B cell (primary cell): ENCODE results near the gene RNASEH2C. TPM values are rescaled to one million over a fixed set of nuclear protein-coding genes. Genes with fewer than 3 reads are reported as not detected.
"Not testable (repeated sequence)": the region's sequence is repeated elsewhere in the genome, so short reads cannot be mapped to it uniquely, and the experiment has no call there.

Source experiments
- ATAC-seq: fragments of 200-7000 bp; cut with Tn5 transposase; one replicate; pipeline ENCODE4 v1.10.0; 2021; ENCODE audit warnings: low read depth, mild to moderate bottlenecking, moderate number of reproducible peaks, moderate library complexity
- CTCF ChIA-PET: fragments of 350-600 bp; sonication (Branson Sonifier 250); formaldehyde crosslinking; loops from one replicate; lab custom pipeline; 2021; ENCODE audit warnings: antibody characterized with exemption, inconsistent platforms; lab: Charles Lee
- POLR2A ChIA-PET: fragments of 350-600 bp; sonication (Branson Sonifier 250); formaldehyde crosslinking; loops from one replicate; lab custom pipeline; 2021; ENCODE audit warnings: antibody characterized with exemption; lab: Charles Lee
- DNase-seq: peaks from one replicate; pipeline ENCODE4 v3.0.0; 2013
- H2AFZ ChIP-seq: 2 replicates; pipeline ENCODE4 v1.6.1; 2012; ENCODE audit warnings: mild to moderate bottlenecking, low read depth, low read length; ENCODE audit not compliant: insufficient read depth, poor library complexity, severe bottlenecking
- H3K27ac ChIP-seq, 2 donors: 1 replicate in 1 of 2; 2 replicates in 1 of 2; pipeline ENCODE4 v1.5.1; 2012 to 2013; ENCODE audit warnings: low read length in 2 of 2, mild to moderate bottlenecking in 2 of 2, moderate library complexity in 1 of 2
- H3K27me3 ChIP-seq, 4 experiments: fragments of 200-600 bp in 1 of 4; sonication (generic) in 1 of 4; replicated peaks in 1 of 4; 1 replicate in 2 of 4; 2 replicates in 2 of 4; pipeline versions ENCODE4 v1.6.1 to v1.7.0; 2013 to 2016; ENCODE audit warnings: low read length in 3 of 4, mild to moderate bottlenecking in 2 of 4, mixed read lengths in 1 of 4, moderate library complexity in 1 of 4; ENCODE audit not compliant: insufficient read depth in 4 of 4, control insufficient read depth in 3 of 4; ENCODE audit errors: control extremely low read depth in 1 of 4
- H3K36me3 ChIP-seq, 2 experiments: replicated peaks in 1 of 2; 1 replicate in 1 of 2; 2 replicates in 1 of 2; pipeline versions ENCODE4 v1.6.1 to v1.7.1; 2013; ENCODE audit warnings: low read length in 1 of 2; ENCODE audit not compliant: insufficient read depth in 2 of 2, control insufficient read depth in 1 of 2; ENCODE audit errors: control extremely low read depth in 1 of 2, extremely low read depth in 1 of 2
- H3K4me1 ChIP-seq, 2 donors: fragments of 200-600 bp in 1 of 2; sonication (generic) in 1 of 2; 1 replicate in 1 of 2; 2 replicates in 1 of 2; pipeline versions ENCODE4 v1.5.1 to v1.6.1; 2013 to 2017; ENCODE audit warnings: low read length in 2 of 2; ENCODE audit not compliant: control insufficient read depth in 2 of 2, insufficient read depth in 2 of 2
- H3K4me2 ChIP-seq: replicated peaks from 2 replicates; pipeline ENCODE3; 2012; ENCODE audit warnings: mild to moderate bottlenecking, low read depth, low read length; ENCODE audit not compliant: poor library complexity, severe bottlenecking
- H3K4me3 ChIP-seq, 5 experiments: fragments of 200-600 bp in 1 of 5; sonication (generic) in 1 of 5; 1 replicate in 3 of 5; 2 replicates in 2 of 5; pipeline versions ENCODE4 v1.5.1 to v1.7.0; 2011 to 2016; ENCODE audit warnings: low read length in 4 of 5, mild to moderate bottlenecking in 4 of 5, low read depth in 2 of 5, control low read depth in 1 of 5, moderate library complexity in 1 of 5; ENCODE audit not compliant: insufficient read depth in 1 of 5; ENCODE audit errors: control extremely low read depth in 1 of 5, extremely low read depth in 1 of 5
- H3K79me2 ChIP-seq: fragments of 200-600 bp; sonication (generic); one replicate; pipeline ENCODE4 v1.6.0; 2016; ENCODE audit warnings: low read length; ENCODE audit not compliant: control insufficient read depth, insufficient read depth
- H3K9ac ChIP-seq: fragments of 200-600 bp; sonication (generic); 2 replicates; pipeline ENCODE4 v1.6.1; 2017; ENCODE audit warnings: mild to moderate bottlenecking, low read length, moderate library complexity
- H3K9me3 ChIP-seq, 3 donors: one replicate each; pipeline versions ENCODE4 v1.6.1 to v1.7.1; 2013; ENCODE audit warnings: low read length in 2 of 3; ENCODE audit not compliant: control insufficient read depth in 2 of 3, insufficient read depth in 1 of 3; ENCODE audit errors: control extremely low read depth in 1 of 3
- H4K20me1 ChIP-seq: 2 replicates; pipeline ENCODE4 v1.6.0; 2012; ENCODE audit warnings: mild to moderate bottlenecking, low read length; ENCODE audit not compliant: insufficient read depth, control insufficient read depth, poor library complexity, severe bottlenecking
- H3K27ac Mint-ChIP-seq: one replicate; pipeline ENCODE4 v1.8.0; 2021; ENCODE audit warnings: mixed read lengths
- H3K27me3 Mint-ChIP-seq: one replicate; pipeline ENCODE4 v1.8.0; 2021; ENCODE audit warnings: mixed read lengths
- H3K4me1 Mint-ChIP-seq: one replicate; pipeline ENCODE4 v1.8.0; 2021; ENCODE audit warnings: mixed read lengths
- H3K4me3 Mint-ChIP-seq: one replicate; pipeline ENCODE4 v1.8.0; 2021; ENCODE audit warnings: mixed read lengths
- H3K9me3 Mint-ChIP-seq: one replicate; pipeline ENCODE4 v1.8.0; 2022; ENCODE audit warnings: mixed read lengths; ENCODE audit not compliant: insufficient read depth
- EZH2 ChIP-seq: IDR thresholded peaks from 2 replicates; pipeline ENCODE4 v1.6.1; 2012; ENCODE audit warnings: borderline replicate concordance, low read depth, mild to moderate bottlenecking, moderate library complexity, low read length; ENCODE audit not compliant: insufficient read depth, poor library complexity, severe bottlenecking
- WGBS: methylation state at CpG from one replicate; pipeline ENCODE4 v1.1.5; 2013; ENCODE audit warnings: missing lambda C conversion rate; ENCODE audit not compliant: insufficient coverage; 5-methylcytosine and 5-hydroxymethylcytosine counted together
- intact Hi-C: fragments of 100-400 bp; cut with micrococcal nuclease; formaldehyde crosslinking; loops from one replicate; pipeline ENCODE4 v1.10.0; 2022
- polyA plus RNA-seq: library from polyadenylated mRNA; depleted of rRNA; stranded (reverse); fragments of >200 nt; gene quantifications from 2 replicates; pipeline ENCODE4 v1.2.3, GENCODE V29; 2012
- total RNA-seq, 2 donors: library from RNA; stranded (reverse); fragments of 120-200 nt in 1 of 2; gene quantifications; 1 replicate in 1 of 2; 2 replicates in 1 of 2; pipeline versions ENCODE4 v1.2.3 to v1.2.4, GENCODE V29; 2013 to 2022
- TF ChIP-seq, protein P1 (sequence below): fragments of 200-600 bp; IDR thresholded peaks from one replicate; pipeline ENCODE4 v1.8.0; 2022; ENCODE audit warnings: antibody characterized with exemption, mild to moderate bottlenecking

The RNASEH2C gene
- total and polyA plus RNA-seq, 2 donors (not counting 1 experiment from before 2014, with no cell fraction given), result 75.3 to 95.0 TPM

DNA sequence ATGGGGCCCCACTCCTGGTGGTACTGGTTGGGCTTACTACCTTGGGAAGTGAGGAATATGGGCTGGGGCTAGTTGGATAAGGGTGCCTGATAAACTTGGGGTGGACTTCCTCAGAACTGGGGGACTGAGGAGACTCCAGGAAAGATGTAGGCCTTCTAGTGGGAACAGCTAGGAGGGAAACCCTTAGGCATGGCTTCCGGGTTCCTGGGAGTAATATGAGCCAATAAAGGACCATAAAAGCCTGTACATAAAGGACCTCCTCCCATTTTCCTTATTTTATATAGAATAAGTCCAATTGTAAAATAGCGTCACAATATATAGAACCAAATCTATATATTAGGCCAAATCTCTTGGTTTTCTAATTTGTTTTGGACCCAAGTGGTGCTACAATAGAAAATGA lies 18.4 kb upstream of the RNASEH2C start:
- Histone ChIP-seq H3K27ac (no peak overlapping the region), H2AFZ (no peak overlapping the region), H3K27me3 (peaks cover 0 to 7% (median 5%) of the 10 kb centered on the region in 4 experiments), H3K36me3 (no peaks in the 10 kb centered on the region), H3K79me2 (no peaks in the 10 kb centered on the region), H3K9ac (no peak overlapping the region), H3K4me2 (no peak overlapping the region), H3K9me3 (peaks cover 0 to 1% (median 0%) of the 10 kb centered on the region in 3 donors), H4K20me1 (no peaks in the 10 kb centered on the region), H3K4me1 (no peaks in the 10 kb centered on the region), H3K4me3 (no peak overlapping the region)
- no peak overlapping the region for H3K4me3 Mint-ChIP-seq
- peaks cover 2% of the 10 kb centered on the region for H3K9me3 Mint-ChIP-seq
- ChIA-PET POLR2A (no interaction called here), CTCF (no interaction called here)
- H3K4me1 Mint-ChIP-seq, result no peaks in the 10 kb centered on the region
- H3K27me3 Mint-ChIP-seq, result peaks cover 43% of the 10 kb centered on the region
- DNase-seq (no peak), ATAC-seq (no peak)
- intact Hi-C loops, result no loop called here
- no CpG with 5 or more reads among the region's 2 CpGs for WGBS
- TF ChIP-seq, protein P1, sequence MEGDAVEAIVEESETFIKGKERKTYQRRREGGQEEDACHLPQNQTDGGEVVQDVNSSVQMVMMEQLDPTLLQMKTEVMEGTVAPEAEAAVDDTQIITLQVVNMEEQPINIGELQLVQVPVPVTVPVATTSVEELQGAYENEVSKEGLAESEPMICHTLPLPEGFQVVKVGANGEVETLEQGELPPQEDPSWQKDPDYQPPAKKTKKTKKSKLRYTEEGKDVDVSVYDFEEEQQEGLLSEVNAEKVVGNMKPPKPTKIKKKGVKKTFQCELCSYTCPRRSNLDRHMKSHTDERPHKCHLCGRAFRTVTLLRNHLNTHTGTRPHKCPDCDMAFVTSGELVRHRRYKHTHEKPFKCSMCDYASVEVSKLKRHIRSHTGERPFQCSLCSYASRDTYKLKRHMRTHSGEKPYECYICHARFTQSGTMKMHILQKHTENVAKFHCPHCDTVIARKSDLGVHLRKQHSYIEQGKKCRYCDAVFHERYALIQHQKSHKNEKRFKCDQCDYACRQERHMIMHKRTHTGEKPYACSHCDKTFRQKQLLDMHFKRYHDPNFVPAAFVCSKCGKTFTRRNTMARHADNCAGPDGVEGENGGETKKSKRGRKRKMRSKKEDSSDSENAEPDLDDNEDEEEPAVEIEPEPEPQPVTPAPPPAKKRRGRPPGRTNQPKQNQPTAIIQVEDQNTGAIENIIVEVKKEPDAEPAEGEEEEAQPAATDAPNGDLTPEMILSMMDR, result no peak
- TF ChIP-seq EZH2, result no peak
- H3K27ac Mint-ChIP-seq, result no peak overlapping the region

DNA sequence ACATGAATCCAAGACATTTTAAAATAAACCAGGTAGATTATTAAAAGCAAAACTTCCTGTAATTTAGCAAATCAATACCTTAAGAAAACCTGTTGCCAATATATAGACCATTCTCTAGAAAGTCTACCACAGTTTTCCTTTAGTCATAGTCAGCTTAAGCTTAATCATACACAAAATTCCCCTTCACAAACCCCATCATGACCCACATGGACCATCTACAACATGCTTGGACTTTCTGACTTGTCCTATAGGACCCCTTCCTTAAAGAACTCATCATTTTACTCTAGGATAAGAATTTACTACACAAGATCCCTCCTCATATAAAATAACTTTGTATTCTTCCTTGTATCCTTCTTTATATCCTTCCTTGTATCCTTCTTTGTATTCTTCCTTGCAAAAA lies 16.2 kb upstream of the RNASEH2C start:
- ATAC-seq, result no peak
- ChIA-PET CTCF (no interaction called here), POLR2A (no interaction called here)
- Histone ChIP-seq H3K4me2 (no peak overlapping the region), H3K9ac (no peak overlapping the region), H3K27ac (no peak overlapping the region), H3K4me3 (no peak overlapping the region), H3K36me3 (no peaks in the 10 kb centered on the region), H2AFZ (no peak overlapping the region), H3K79me2 (no peaks in the 10 kb centered on the region), H3K4me1 (no peaks in the 10 kb centered on the region), H3K9me3 (peaks cover 0 to 1% (median 0%) of the 10 kb centered on the region in 3 donors), H3K27me3 (peaks cover 0 to 7% (median 4%) of the 10 kb centered on the region in 4 experiments), H4K20me1 (no peaks in the 10 kb centered on the region)
- Mint-ChIP-seq H3K4me3 (no peak overlapping the region), H3K9me3 (peaks cover 4% of the 10 kb centered on the region), H3K27me3 (peaks cover 47% of the 10 kb centered on the region), H3K27ac (no peak overlapping the region), H3K4me1 (no peaks in the 10 kb centered on the region)
- no peak for TF ChIP-seq EZH2
- TF ChIP-seq, protein P1, result no peak
- DNase-seq, result no peak
- intact Hi-C loops, result no loop called here

DNA sequence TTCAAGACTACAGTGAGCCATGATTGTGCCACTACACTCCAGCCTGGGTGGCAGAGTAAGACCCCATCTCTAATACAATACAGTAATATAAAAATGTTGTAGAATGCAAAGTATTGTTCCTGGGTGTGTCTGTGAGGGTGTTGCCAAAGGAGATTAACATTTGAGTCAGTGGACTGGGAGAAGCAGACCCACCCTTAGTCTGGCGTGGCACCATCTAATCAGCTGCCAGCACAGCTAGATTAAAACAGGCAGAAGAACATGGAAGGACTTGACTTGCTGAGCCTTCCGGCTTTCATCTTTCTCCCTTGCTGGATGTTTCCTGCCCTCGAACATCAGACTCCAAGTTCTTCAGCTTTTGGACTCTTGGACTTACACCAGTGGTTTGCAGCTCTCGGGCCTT lies 14.5 kb upstream of the RNASEH2C start:
- H2AFZ ChIP-seq, H3K4me1 Mint-ChIP-seq, H3K79me2 ChIP-seq, H3K27ac ChIP-seq, H3K9me3 ChIP-seq, H3K4me1 ChIP-seq, H3K9ac ChIP-seq, H3K36me3 ChIP-seq, H4K20me1 ChIP-seq, H3K4me2 ChIP-seq, H3K4me3 ChIP-seq, intact Hi-C loops, H3K9me3 Mint-ChIP-seq, ATAC-seq, H3K4me3 Mint-ChIP-seq, DNase-seq, H3K27ac Mint-ChIP-seq, H3K27me3 ChIP-seq: not testable (repeated sequence)
- H3K27me3 Mint-ChIP-seq, result peaks cover 45% of the 10 kb centered on the region
- ChIA-PET POLR2A (interaction anchor here (0.7 kb wide), 1 partner anchor 1234 kb away, joined by 5 read pairs; no protein-coding TSS in a partner anchor), CTCF (interaction anchor here (1.0 kb wide), 1 partner anchor 12 kb away, joined by 5 read pairs; no protein-coding TSS in a partner anchor)
- 89% methylated on average over 4 of the region's 4 CpGs for WGBS
